ENCODE results near the gene SPESP1.

GRCh38 chr15:68885070-68885469 is 45.3 kb upstream of the SPESP1 start:
- no peak for TF ChIP-seq CTCF (IDR thresholded peaks at IDR 0.05; ENCODE audit: poor library complexity, severe bottlenecking)
- TF ChIP-seq EZH2 (IDR thresholded peaks at IDR 0.05; ENCODE audit: borderline replicate concordance, insufficient read depth, low read length, poor library complexity, severe bottlenecking): no peak
- no peak for TF ChIP-seq REST (IDR thresholded peaks at IDR 0.05; ENCODE audit: borderline replicate concordance)

Measured in neural cell (in vitro differentiated cells).